HCT116 (cell line): ENCODE data around the gene APBB2. TPM values are rescaled to one million over a fixed set of nuclear protein-coding genes. Genes with fewer than 3 reads are reported as not detected.

Experiments used
- ATAC-seq: fragments of 200-7000 bp; cut with Tn5 transposase; 2 replicates; pipeline ENCODE4 v1.9.1; 2020; ENCODE audit warnings: mild to moderate bottlenecking, moderate library complexity
- BruUV-seq: library from RNA; stranded (reverse); fragments of 400-500 nt; replicated peaks from 2 replicates; lab custom pipeline; 2021; lab: Mats Ljungman, UMichigan
- CTCF ChIA-PET: fragments of 300-600 bp; sonication (Branson Sonifier 250); formaldehyde crosslinking; loops from one replicate; lab custom pipeline; 2021; ENCODE audit warnings: antibody characterized with exemption; lab: Charles Lee
- POLR2A ChIA-PET: fragments of 300-600, 350-600 bp; sonication (Branson Sonifier 250); formaldehyde crosslinking; loops from one replicate; lab custom pipeline; 2021; ENCODE audit warnings: antibody characterized with exemption; lab: Charles Lee
- RAD21 ChIA-PET, 2 experiments: fragments of 300-600 bp; sonication (Branson Sonifier 250); formaldehyde crosslinking; loops; one replicate each; lab custom pipeline; 2023; ENCODE audit warnings: low total read pairs in 2 of 2; ENCODE audit not compliant: uncharacterized antibody in 2 of 2, unreplicated experiment in 2 of 2, low non-redundant PET in 1 of 2; lab: Charles Lee
- DNase-seq: peaks from one replicate; pipeline ENCODE4 v3.0.0-alpha.2; 2010; ENCODE audit warnings: low read depth, low spot score
- H2AFZ ChIP-seq: fragments of 200-600 bp; shearing (Covaris generic), sonication (generic); 2 replicates; pipeline ENCODE4 v1.6.1; 2017; ENCODE audit warnings: low read depth, mixed run types, mixed read lengths, antibody characterized with exemption, low read length; ENCODE audit not compliant: poor library complexity, severe bottlenecking
- H3K27ac ChIP-seq: 2 replicates; pipeline ENCODE4 v1.5.1; 2012; ENCODE audit warnings: low read depth, low read length
- H3K27me3 ChIP-seq: fragments of 200-600 bp; sonication (generic); 2 replicates; pipeline ENCODE4 v1.6.1; 2016; ENCODE audit warnings: mixed run types, low read length, mixed read lengths; ENCODE audit not compliant: insufficient read depth
- H3K36me3 ChIP-seq, 2 experiments: fragments of 200-500 bp in 1 of 2; fragments of 200-600 bp in 1 of 2; sonication (Bioruptor generic) in 1 of 2; sonication (generic) in 1 of 2; 2 replicates each; pipeline versions ENCODE4 v1.5.1 to v1.6.1; 2014 to 2016; ENCODE audit warnings: low read length in 2 of 2, inconsistent platforms in 1 of 2, mixed read lengths in 1 of 2, mixed run types in 1 of 2; ENCODE audit not compliant: insufficient read depth in 2 of 2, control insufficient read depth in 1 of 2
- H3K4me1 ChIP-seq, 2 experiments: fragments of 200-600 bp in 1 of 2; sonication (generic) in 1 of 2; 2 replicates each; pipeline versions ENCODE4 v1.5.1 to v1.6.1; 2012 to 2017; ENCODE audit warnings: low read length in 2 of 2, inconsistent platforms in 1 of 2, mild to moderate bottlenecking in 1 of 2, mixed read lengths in 1 of 2, mixed run types in 1 of 2, moderate library complexity in 1 of 2; ENCODE audit not compliant: insufficient read depth in 2 of 2, control insufficient read depth in 1 of 2
- H3K4me2 ChIP-seq: fragments of 200-600 bp; sonication (generic); 2 replicates; pipeline ENCODE4 v1.6.1; 2017; ENCODE audit warnings: mixed run types, low read length, mixed read lengths
- H3K4me3 ChIP-seq, 2 experiments: fragments of 200-600 bp in 1 of 2; sonication (generic) in 1 of 2; replicated peaks in 1 of 2; 2 replicates each; pipeline ENCODE4 v1.5.1; 2011 to 2016; ENCODE audit warnings: low read length in 2 of 2, control low read depth in 1 of 2, low read depth in 1 of 2, mild to moderate bottlenecking in 1 of 2, mixed read lengths in 1 of 2, mixed run types in 1 of 2
- H3K79me2 ChIP-seq: fragments of 200-600 bp; sonication (generic); 2 replicates; pipeline ENCODE4 v1.6.1; 2017; ENCODE audit warnings: mild to moderate bottlenecking, mixed run types, low read length, moderate library complexity, mixed read lengths; ENCODE audit not compliant: insufficient read depth
- H3K9ac ChIP-seq: fragments of 200-600 bp; sonication (generic); 2 replicates; pipeline ENCODE4 v1.6.1; 2016; ENCODE audit warnings: low read length, mixed read lengths
- H3K9me2 ChIP-seq: fragments of 200-600 bp; sonication (generic), shearing (Covaris generic); 2 replicates; pipeline ENCODE4 v1.6.1; 2017; ENCODE audit warnings: mixed run types, mild to moderate bottlenecking, moderate library complexity; ENCODE audit not compliant: insufficient read depth
- H3K9me3 ChIP-seq, 2 experiments: fragments of 200-500 bp in 1 of 2; fragments of 200-600 bp in 1 of 2; sonication (Bioruptor generic) in 1 of 2; sonication (generic) in 1 of 2; 2 replicates each; pipeline ENCODE4 v1.6.1; 2014 to 2017; ENCODE audit warnings: low read length in 2 of 2, mixed read lengths in 2 of 2, inconsistent platforms in 1 of 2, low read depth in 1 of 2, mild to moderate bottlenecking in 1 of 2, mixed run types in 1 of 2, moderate library complexity in 1 of 2; ENCODE audit not compliant: control insufficient read depth in 1 of 2, insufficient read depth in 1 of 2
- H4K20me1 ChIP-seq: fragments of 200-600 bp; sonication (generic), shearing (Covaris generic); 2 replicates; pipeline ENCODE4 v1.6.1; 2017; ENCODE audit warnings: mixed run types, mild to moderate bottlenecking, moderate library complexity; ENCODE audit not compliant: insufficient read depth
- RAD21 ChIP-seq: IDR thresholded peaks from 2 replicates; pipeline ENCODE4 v1.6.1; 2012; ENCODE audit warnings: low read depth, mild to moderate bottlenecking
- TCF7L2 ChIP-seq: IDR thresholded peaks from 2 replicates; pipeline ENCODE4 v1.7.0; 2011; ENCODE audit warnings: borderline replicate concordance, inconsistent platforms; ENCODE audit not compliant: insufficient read depth, insufficient read length; ENCODE audit errors: extremely low read depth
- intact Hi-C: fragments of 100-400 bp; cut with micrococcal nuclease; formaldehyde crosslinking; loops from 2 replicates; pipeline ENCODE4 v1.10.0; 2022
- total RNA-seq: library from RNA; stranded (reverse); gene quantifications from one replicate; pipeline ENCODE4 v1.2.1, GENCODE V29; 2021; ENCODE audit not compliant: unreplicated experiment

The APBB2 gene
- total RNA-seq, 1 experiment from 2014 or later, result 72.5 TPM

GRCh38 chr4:40856277-40856839, 358.0 kb downstream of the APBB2 start:
- H3K9me3 ChIP-seq, result no peaks in the 10 kb centered on the region
- ChIA-PET RAD21 (no interaction called here), POLR2A (no interaction called here)
- no peak overlapping the region for H2AFZ ChIP-seq
- no peak overlapping the region for H3K9ac ChIP-seq
- H3K4me1 ChIP-seq, result no peaks in the 10 kb centered on the region
- BruUV-seq, result no TSS peak
- no peak for ATAC-seq
- no peaks in the 10 kb centered on the region for H3K27me3 ChIP-seq
- TF ChIP-seq RAD21, result no peak
- TF ChIP-seq, all 23 proteins: peak for 0
- Histone ChIP-seq H3K4me3 (no peak overlapping the region), H3K9me2 (no peaks in the 10 kb centered on the region), H3K4me2 (no peak overlapping the region), H3K79me2 (no peaks in the 10 kb centered on the region), H4K20me1 (no peaks in the 10 kb centered on the region; the same call in 1 of the 2 replicates), H3K36me3 (no peaks in the 10 kb centered on the region), H3K27ac (no peak overlapping the region)
- CTCF ChIA-PET, result no interaction called here
- intact Hi-C loops, result no loop called here
- no peak for DNase-seq

DNA sequence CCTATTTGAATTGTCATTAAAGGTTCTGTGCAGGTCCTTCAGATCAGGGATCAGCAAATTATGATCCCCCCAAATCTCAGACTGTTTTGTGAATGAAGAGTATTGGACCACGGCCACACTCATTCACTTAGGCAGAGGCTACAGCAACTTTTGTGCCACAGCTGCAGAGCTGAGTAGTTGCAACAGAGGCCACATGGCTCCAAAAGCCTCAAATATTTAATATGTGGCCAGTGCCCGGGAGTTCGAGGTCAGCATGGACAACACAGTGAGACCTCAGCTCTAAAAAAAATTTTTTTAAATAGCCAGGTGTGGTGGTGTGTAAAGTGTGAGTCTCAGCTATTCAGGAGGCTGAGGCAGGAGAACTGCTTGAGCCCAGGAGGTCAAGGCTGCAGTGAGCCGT, 363.8 kb downstream of the APBB2 start:
- H3K27ac ChIP-seq, result no peak overlapping the region
- H3K9me3 ChIP-seq, result no peaks in the 10 kb centered on the region
- ChIA-PET CTCF (interaction anchor here (2.1 kb wide), 1 partner anchor 9 kb away, joined by 9 read pairs; no protein-coding TSS in a partner anchor), POLR2A (no interaction called here), RAD21 (no interaction called here)
- no peak for DNase-seq
- no peaks in the 10 kb centered on the region; the same call in 1 of the 2 replicates for H4K20me1 ChIP-seq
- no peak overlapping the region for H3K4me3 ChIP-seq
- no peak overlapping the region for H2AFZ ChIP-seq
- no peaks in the 10 kb centered on the region for H3K36me3 ChIP-seq
- no peaks in the 10 kb centered on the region for H3K4me1 ChIP-seq
- H3K9me2 ChIP-seq, result no peaks in the 10 kb centered on the region
- H3K79me2 ChIP-seq, result no peaks in the 10 kb centered on the region
- no TSS peak for BruUV-seq
- no peak for TF ChIP-seq TCF7L2
- H3K4me2 ChIP-seq, result no peak overlapping the region
- intact Hi-C loops, result no loop called here
- no peak overlapping the region for H3K9ac ChIP-seq
- no peak for ATAC-seq
- no peaks in the 10 kb centered on the region for H3K27me3 ChIP-seq
